G401 (cell line): Measurements from ENCODE around the gene IL17C. TPM values are rescaled to one million over a fixed set of nuclear protein-coding genes. Genes with fewer than 3 reads are reported as not detected.
"Not testable (repeated sequence)": the region's sequence is repeated elsewhere in the genome, so short reads cannot be mapped to it uniquely, and the experiment has no call there.

ENCODE experiments used
- DNase-seq: peaks from one replicate; pipeline ENCODE4 v3.0.0-alpha.2; 2015; ENCODE audit warnings: low spot score
- in situ Hi-C: cut with HindIII; loops from 2 replicates; pipeline ENCODE4 v1.10.0; 2016; ENCODE audit warnings: low sequenced_read_pairs, mixed read lengths
- total RNA-seq: library from RNA; depleted of rRNA; stranded (reverse); fragments of >200 nt; shearing (Covaris generic); gene quantifications from 2 replicates; pipeline ENCODE4 v1.2.3, GENCODE V29; 2014

IL17C gene
- total RNA-seq, 1 experiment from 2014 or later = not detected

GRCh38 chr16:88653596-88654362 is 15.4 kb downstream of the IL17C start:
- in situ Hi-C loops = no loop called here
- DNase-seq = no peak

- DNase-seq = no peak
- in situ Hi-C loops = no loop called here
Measured at GRCh38 chr16:88654363-88655052, 16.1 kb downstream of the IL17C start.

GRCh38 chr16:88655053-88655732 is 16.8 kb downstream of the IL17C start:
- in situ Hi-C loops = no loop called here
- DNase-seq = no peak

- no peak for DNase-seq
- in situ Hi-C loops = no loop called here
Measured at GRCh38 chr16:88655733-88656281, 17.4 kb downstream of the IL17C start.

- DNase-seq = no peak
- in situ Hi-C loops = no loop called here
Measured at GRCh38 chr16:88656291-88656980, 18.1 kb downstream of the IL17C start.

- in situ Hi-C loops = no loop called here
- DNase-seq = no peak
Measured at GRCh38 chr16:88657371-88657770, 19.0 kb downstream of the IL17C start.

- in situ Hi-C loops = no loop called here
- DNase-seq = no peak
Measured at GRCh38 chr16:88658714-88659113, 20.3 kb downstream of the IL17C start.

- no peak for DNase-seq
- in situ Hi-C loops = no loop called here
Measured at GRCh38 chr16:88659160-88659559, 20.8 kb downstream of the IL17C start.

GRCh38 chr16:88661468-88661867 is 23.1 kb downstream of the IL17C start:
- in situ Hi-C loops = no loop called here

GRCh38 chr16:88662222-88662842 is 24.0 kb downstream of the IL17C start:
- no peak for DNase-seq
- in situ Hi-C loops = no loop called here

More at GRCh38 chr16:88661468-88661867, 23.1 kb downstream of the IL17C start:
- peak; percentile 20 for DNase-seq

- in situ Hi-C loops = no loop called here
- peak; percentile 97 for DNase-seq
Measured at GRCh38 chr16:88662843-88663606, 24.7 kb downstream of the IL17C start, which contains the start of gene MVD. TSS of gene MVD (minus strand) at chr16:88663091. CDS start at chr16:88663080, 11 bp downstream.

GRCh38 chr16:88665148-88665547 is 26.8 kb downstream of the IL17C start:
- no peak for DNase-seq
- in situ Hi-C loops = no loop called here

GRCh38 chr16:88665570-88665969 is 27.2 kb downstream of the IL17C start:
- in situ Hi-C loops = no loop called here
- DNase-seq = no peak

- DNase-seq = no peak
- in situ Hi-C loops = no loop called here
Measured at GRCh38 chr16:88667461-88667860, 29.1 kb downstream of the IL17C start.

GRCh38 chr16:88669493-88669892 is 31.1 kb downstream of the IL17C start:
- in situ Hi-C loops, DNase-seq: not testable (repeated sequence)

GRCh38 chr16:88669980-88670379 is 31.6 kb downstream of the IL17C start:
- in situ Hi-C loops = loop anchor here (10.0 kb wide), 1 partner anchor 85 kb away; no protein-coding TSS in a partner anchor
- DNase-seq = no peak

GRCh38 chr16:88671806-88672205 is 33.4 kb downstream of the IL17C start:
- no peak for DNase-seq
- in situ Hi-C loops = loop anchor here (10.0 kb wide), 1 partner anchor 83 kb away; no protein-coding TSS in a partner anchor

GRCh38 chr16:88672776-88673175 is 34.4 kb downstream of the IL17C start:
- no peak for DNase-seq
- in situ Hi-C loops = loop anchor here (10.0 kb wide), 1 partner anchor 82 kb away; no protein-coding TSS in a partner anchor
